Fibroblast of skin of right quadriceps (primary cell): ENCODE results near the gene GPR148.
"Not testable (repeated sequence)": the region's sequence is repeated elsewhere in the genome, so short reads cannot be mapped to it uniquely, and the experiment has no call there.

Experiments used
- DNase-seq: peaks from one replicate; pipeline ENCODE4 v3.0.0-alpha.2; 2013

GPR148 gene

DNA sequence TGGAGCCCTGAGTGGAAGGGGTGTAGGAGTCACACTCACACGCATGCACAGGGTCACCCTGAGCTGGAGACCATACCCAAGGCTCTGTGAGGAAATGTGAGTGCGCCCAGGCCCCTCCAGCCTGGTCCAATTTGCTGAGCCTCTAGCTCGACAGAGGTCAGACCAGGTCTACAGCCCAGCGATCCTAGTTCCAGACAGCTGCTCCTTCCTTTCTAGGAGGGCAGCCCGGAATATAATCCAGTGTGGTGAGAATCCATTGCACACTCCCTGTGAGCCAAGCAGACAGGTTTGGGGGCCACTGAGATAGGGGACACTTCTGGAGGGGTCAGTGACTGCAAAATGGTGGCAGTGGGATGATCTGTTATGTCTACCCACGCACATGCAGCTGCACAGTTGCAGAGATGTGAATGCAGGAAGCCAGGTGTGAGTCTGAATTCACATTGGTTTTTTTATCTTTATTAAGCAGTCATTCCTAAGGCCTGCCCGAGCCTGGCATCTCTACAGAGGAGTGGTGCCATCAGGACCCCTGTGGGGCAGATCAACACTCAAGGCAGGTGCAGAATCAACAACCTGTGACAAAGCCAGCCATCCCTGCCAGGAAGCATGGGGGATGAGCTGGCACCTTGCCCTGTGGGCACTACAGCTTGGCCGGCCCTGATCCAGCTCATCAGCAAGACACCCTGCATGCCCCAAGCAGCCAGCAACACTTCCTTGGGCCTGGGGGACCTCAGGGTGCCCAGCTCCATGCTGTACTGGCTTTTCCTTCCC, at the start of gene GPR148:
Gene GPR148, plus strand, starts transcription at position 522 of the 768 bp plus-strand sequence. Its CDS starts 82 bp downstream, at position 604.
- no peak for DNase-seq

GRCh38 chr2:130692041-130692770, 36.7 kb upstream of the GPR148 start:
- DNase-seq, result not testable (repeated sequence)

GRCh38 chr2:130693474-130693873, 35.4 kb upstream of the GPR148 start:
- not testable (repeated sequence) for DNase-seq

GRCh38 chr2:130703250-130703649, 25.6 kb upstream of the GPR148 start:
- DNase-seq, result not testable (repeated sequence)

DNA sequence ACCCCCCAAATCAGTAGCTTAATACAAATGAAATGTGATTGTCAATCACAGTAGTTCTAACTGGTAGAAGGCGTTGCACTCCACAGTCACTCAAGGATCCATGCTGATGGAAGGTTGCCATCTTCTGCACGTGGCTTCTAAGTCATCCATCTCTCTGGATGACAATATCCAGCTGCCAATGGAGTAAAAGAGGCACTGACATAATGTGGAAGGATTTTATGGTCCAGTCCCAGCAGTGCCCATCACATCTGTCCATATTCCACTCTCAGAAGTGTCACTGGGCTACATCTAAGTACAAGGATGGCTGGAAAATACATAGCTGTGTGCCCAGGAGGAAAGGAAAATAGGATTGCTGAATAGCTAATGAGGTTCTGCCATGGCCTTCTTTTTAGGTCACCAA, 14.1 kb upstream of the GPR148 start:
- DNase-seq, result not testable (repeated sequence)

GRCh38 chr2:130720036-130720435, 8.8 kb upstream of the GPR148 start:
- no peak for DNase-seq

- DNase-seq, result no peak
These were observed 8.3 kb upstream of the GPR148 start for GRCh38 chr2:130720528-130720927.

DNA sequence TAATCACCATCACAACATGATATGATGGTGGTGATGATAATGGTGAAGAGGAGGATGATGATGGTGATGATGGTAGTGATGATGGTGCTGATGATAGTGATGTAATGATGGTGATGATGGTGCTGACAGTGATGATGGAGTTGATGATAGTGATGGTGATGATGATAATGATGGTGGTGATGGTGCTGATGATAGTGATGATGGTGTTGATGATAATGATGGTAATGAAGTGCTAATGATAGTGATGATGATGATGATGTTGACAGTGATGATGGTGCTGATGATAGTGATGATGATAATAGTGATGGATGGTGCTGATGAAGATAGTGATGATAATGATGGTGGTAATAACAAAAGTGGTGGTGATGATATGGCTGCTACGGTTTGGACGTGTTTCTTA, 4.4 kb upstream of the GPR148 start:
- DNase-seq, result no peak

DNA sequence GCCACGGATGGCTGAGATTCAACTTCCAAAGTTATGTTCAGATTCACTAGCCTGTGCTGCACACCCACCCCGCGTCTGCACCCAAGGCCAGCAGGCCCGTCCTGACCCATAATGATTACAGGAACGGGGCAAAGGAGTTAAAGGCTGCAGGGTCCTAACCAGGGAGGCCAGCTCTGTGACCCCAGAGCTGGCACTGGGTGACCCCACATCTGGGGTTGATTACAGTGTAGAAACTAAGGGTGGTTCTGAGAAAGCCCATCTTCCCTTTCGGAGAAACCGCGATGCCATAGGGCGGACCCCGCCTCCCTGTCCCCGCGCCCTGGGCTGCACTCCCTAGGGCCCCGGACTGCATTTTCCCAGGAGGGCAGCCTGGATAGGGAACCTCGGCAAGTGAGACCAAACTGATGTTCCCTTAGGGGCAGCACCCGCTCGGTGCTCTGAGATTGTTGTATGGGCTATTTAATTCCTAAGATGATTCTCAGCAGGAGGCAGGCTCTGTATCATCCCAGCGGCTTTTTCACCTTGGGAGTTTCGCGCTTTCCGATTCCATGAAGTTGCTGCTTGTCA, 2.2 kb upstream of the GPR148 start:
- DNase-seq, result no peak

- DNase-seq, result peak; percentile 75
These were observed 1.5 kb upstream of the GPR148 start for GRCh38 chr2:130727286-130727924.

DNA sequence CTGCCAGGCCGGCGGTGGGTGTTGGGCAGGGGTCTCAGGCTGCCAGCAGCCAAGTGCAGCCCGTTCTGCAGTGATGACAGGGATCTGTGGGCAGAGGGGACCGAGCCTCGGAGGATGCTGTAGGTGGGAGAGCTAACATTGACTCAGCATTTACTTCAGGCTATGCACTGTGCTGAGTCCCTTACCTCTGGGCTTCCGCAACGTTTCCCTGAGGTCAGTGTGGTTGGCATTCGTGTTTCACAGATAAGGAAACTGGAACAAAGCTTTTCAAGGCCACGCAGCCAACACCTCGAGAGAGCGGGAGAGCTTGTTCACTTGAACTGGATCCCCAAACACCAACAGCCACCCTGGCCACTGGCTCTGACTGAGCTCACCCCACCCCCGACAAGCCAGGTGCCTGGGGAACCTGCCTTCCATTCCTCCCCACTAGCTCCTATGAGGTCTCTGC, 839 bp upstream of the GPR148 start:
- DNase-seq, result no peak

DNA sequence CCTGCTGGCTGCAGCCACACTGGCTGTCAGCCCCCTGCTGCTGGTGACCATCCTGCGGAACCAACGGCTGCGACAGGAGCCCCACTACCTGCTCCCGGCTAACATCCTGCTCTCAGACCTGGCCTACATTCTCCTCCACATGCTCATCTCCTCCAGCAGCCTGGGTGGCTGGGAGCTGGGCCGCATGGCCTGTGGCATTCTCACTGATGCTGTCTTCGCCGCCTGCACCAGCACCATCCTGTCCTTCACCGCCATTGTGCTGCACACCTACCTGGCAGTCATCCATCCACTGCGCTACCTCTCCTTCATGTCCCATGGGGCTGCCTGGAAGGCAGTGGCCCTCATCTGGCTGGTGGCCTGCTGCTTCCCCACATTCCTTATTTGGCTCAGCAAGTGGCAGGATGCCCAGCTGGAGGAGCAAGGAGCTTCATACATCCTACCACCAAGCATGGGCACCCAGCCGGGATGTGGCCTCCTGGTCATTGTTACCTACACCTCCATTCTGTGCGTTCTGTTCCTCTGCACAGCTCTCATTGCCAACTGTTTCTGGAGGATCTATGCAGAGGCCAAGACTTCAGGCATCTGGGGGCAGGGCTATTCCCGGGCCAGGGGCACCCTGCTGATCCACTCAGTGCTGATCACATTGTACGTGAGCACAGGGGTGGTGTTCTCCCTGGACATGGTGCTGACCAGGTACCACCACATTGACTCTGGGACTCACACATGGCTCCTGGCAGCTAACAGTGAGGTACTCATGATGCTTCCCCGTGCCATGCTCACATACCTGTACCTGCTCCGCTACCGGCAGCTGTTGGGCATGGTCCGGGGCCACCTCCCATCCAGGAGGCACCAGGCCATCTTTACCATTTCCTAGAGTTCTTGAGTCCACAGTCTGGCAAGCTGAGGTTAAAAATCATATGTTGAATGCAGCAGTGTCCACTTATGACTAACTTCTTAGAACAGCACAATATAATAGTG, 741 bp downstream of the GPR148 start:
- no peak for DNase-seq

- DNase-seq, result not testable (repeated sequence)
These were observed 3.4 kb downstream of the GPR148 start for GRCh38 chr2:130732257-130732656.

- DNase-seq, result no peak
These were observed 6.3 kb downstream of the GPR148 start for GRCh38 chr2:130735200-130735599.

DNA sequence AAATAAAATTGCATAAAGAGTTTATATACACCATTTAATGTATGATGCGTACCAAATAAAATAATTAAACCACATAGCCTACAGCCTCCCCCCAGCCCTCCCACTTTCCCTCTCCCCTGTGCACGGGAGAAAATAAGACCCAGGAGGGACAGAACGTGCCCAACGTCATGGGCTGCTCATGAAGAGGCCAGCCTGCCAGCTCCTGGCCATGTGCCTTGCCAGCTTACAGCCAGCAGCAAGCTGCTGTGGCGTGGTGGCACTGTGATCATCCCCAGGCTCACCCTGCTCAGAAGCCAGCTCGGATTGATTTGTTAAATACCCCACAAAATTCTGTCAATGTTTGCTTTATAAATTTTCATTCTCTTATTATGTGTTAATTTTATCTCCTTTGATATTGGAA, 7.6 kb downstream of the GPR148 start:
- DNase-seq, result no peak

DNA sequence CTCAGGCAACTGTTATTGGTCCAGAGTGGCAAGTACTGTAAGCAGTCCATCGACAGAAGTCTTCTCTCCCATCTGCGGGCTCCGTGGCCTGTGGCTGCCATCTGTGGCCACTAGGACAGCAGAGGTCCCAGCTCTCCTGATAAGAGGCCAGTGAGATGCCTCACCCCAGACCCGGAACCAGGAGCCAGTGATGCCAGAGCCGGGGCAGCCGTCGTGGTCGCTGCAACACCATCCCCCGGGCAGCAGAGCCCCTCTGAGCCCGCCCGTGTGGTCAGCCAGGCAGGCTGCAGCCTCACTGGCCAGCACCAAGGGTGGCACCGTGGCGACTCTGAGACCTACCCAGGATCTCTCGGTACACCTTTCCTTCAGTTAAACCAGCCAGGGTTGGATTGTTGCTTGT, 8.7 kb downstream of the GPR148 start:
- DNase-seq, result no peak

- DNase-seq, result no peak
These were observed 11.8 kb downstream of the GPR148 start for GRCh38 chr2:130740671-130741070.

DNA sequence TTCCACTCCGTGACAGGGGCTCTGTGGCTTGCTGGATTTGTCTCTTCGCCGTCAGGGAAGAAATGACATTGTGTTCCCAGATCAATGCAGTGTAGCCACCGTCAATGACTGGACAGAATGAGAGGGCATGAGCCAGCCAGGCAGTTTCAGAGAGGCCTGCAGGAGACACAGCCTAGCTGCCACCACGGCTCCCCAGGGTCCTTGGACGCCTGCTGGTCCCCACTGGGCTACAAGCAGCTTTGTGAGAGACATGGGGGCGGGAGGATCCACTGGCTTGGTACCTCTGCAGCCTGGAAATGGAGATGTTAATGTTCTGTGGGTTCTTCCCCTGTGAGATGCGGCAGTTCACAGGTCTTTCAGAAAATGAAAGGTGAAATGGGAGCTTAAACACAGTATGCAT, 14.4 kb downstream of the GPR148 start:
- DNase-seq, result no peak

- DNase-seq, result no peak
These were observed 15.6 kb downstream of the GPR148 start for GRCh38 chr2:130744287-130745117.

DNA sequence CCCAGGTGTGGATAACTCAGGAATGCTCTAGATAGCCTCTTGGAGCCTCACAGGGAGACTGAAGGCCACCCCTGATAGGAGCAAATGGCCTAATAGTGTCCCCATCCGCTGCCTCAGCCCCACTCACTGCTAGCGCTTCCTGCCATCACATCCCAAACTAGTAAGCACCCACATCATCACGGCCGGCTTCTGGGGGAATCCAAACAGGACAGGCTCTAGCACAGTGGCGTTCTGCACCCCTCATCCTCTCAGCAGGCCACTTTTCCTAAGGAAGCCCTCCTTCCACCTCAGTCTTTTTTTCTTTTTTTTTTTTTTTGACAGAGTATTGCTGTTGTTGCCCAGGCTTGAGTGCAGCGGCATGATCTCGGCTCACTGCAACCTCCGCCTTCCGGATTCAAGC, 20.2 kb downstream of the GPR148 start:
- no peak for DNase-seq

DNA sequence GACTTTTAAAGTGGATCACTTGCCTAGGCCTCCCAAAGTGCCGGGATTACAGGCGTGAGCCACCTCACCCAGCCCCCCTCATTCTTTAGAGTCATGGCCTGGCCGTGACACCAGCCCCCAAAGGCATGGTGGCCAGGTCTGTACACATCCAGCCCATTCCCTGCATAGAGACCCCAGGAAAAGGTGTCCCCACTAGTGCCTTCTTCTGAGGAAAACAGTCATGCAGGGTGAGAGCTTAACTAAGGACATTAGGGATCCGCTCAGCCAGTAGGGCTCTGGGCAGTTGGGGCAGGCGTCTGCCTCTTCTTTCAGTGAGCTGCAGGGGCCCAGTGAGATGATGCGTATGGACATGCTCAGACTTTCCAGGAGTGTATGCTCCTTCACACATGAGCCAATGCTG, 20.8 kb downstream of the GPR148 start:
- no peak for DNase-seq
